ENCODE data around the gene TSPOAP1.

The TSPOAP1 gene

DNA sequence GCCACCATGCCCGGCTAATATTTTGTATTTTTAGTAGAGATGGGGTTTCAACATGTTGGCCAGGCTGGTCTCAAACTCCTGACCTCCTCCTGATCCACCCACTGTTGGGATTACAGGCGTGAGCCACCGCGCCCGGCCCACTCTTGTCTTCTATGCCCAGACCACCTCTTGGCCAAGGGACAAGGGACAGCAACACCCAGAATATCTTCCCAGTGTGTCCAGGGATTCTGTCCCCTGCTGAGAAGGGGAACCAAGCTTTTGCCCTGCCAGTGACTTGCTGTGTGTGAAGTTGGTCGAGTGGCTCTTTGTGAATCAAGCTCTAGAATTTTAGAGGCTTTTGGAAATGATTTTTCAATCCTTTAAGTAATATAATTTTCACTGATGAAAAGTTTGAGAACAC lies 46.2 kb downstream of the TSPOAP1 start:
- H3K4me3 ChIP-seq (ENCODE audit: low read depth, low read length), result no peak overlapping the region
- no peak for DNase-seq (ENCODE audit: low read depth)
- TF ChIP-seq, protein P1, sequence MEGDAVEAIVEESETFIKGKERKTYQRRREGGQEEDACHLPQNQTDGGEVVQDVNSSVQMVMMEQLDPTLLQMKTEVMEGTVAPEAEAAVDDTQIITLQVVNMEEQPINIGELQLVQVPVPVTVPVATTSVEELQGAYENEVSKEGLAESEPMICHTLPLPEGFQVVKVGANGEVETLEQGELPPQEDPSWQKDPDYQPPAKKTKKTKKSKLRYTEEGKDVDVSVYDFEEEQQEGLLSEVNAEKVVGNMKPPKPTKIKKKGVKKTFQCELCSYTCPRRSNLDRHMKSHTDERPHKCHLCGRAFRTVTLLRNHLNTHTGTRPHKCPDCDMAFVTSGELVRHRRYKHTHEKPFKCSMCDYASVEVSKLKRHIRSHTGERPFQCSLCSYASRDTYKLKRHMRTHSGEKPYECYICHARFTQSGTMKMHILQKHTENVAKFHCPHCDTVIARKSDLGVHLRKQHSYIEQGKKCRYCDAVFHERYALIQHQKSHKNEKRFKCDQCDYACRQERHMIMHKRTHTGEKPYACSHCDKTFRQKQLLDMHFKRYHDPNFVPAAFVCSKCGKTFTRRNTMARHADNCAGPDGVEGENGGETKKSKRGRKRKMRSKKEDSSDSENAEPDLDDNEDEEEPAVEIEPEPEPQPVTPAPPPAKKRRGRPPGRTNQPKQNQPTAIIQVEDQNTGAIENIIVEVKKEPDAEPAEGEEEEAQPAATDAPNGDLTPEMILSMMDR (conservative IDR thresholded peaks at IDR 0.05; ENCODE audit: low read depth, low read length), result no peak

DNA sequence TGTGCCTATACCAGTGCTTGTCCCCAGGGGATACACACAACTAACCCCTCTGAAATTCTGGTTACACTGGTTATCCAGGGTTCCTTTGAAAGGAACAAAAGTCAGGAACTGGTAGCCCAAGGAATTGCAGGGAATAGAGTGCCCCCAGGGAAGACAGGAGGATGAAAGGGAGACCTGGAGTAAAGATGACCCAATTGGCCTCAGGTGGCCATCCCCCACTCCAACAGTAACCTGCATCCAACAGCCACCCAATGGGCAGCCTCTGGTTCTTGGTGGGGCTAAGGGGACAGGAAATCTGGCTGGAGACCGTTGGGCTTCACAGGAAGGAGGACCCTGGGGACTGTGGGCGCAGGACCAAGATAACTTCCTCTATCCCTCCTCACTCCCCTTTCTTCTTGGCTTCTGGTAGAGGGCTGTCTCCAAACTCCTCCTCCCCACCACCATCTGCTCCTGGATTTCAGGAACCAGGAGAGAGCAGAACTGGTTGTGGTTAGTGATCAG lies 47.0 kb downstream of the TSPOAP1 start:
- TF ChIP-seq, protein P1 (conservative IDR thresholded peaks at IDR 0.05; ENCODE audit: low read depth, low read length), result no peak
- DNase-seq (ENCODE audit: low read depth), result no peak
- no peak overlapping the region for H3K4me3 ChIP-seq (ENCODE audit: low read depth, low read length)

GRCh38 chr17:58280480-58281217 lies 47.9 kb downstream of the TSPOAP1 start, which contains the start of gene MPO:
TSS of gene MPO (minus strand) at chr17:58280935. CDS start at chr17:58280758, 177 bp downstream.
- TF ChIP-seq, protein P1 (conservative IDR thresholded peaks at IDR 0.05; ENCODE audit: low read depth, low read length), result no peak
- no peak within 1 kb of the TSS for H3K4me3 ChIP-seq (ENCODE audit: low read depth, low read length)
- DNase-seq (ENCODE audit: low read depth), result no peak

GRCh38 chr17:58279736-58280479 lies 48.7 kb downstream of the TSPOAP1 start:
- TF ChIP-seq, protein P1 (conservative IDR thresholded peaks at IDR 0.05; ENCODE audit: low read depth, low read length), result no peak
- no peak for DNase-seq (ENCODE audit: low read depth)
- no peak overlapping the region for H3K4me3 ChIP-seq (ENCODE audit: low read depth, low read length)

DNA sequence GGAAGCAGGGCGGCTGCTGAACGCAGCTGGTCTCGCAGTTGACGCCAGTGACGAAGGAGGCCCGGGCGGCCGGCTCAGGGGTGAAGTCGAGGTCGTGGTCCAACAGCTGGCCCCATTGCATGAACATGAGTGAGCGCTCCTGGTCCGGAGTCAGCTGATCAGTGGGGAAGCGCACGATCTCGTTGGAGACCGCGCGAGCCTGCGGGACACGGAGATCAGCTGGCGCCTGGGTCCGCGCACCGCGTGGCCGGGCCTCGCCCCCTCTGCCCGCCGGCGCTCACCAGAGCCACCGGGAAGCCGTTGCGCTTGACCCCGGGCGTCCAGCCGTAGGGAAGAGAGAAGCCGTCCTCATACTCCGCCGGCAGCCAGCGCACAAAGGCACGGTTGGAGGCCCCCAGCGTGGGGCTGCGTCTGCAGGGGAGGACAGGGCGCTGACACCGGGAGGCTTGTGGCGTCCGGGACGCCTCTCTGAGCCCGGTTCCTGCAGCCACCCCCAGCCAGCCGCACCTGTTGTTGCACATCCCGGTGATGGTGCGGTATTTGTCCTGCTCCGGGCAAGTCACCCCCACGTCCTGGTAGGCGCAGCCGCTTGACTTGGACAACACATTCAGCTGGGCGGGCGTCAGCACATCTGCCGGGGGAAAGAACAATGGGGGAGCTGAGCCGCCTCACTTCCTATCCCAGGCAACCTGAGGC lies 49.4 kb downstream of the TSPOAP1 start:
- no peak overlapping the region for H3K4me3 ChIP-seq (ENCODE audit: low read depth, low read length)
- TF ChIP-seq, protein P1 (conservative IDR thresholded peaks at IDR 0.05; ENCODE audit: low read depth, low read length), result no peak
- DNase-seq (ENCODE audit: low read depth), result peak; percentile 37

- DNase-seq (ENCODE audit: low read depth), result no peak
- TF ChIP-seq, protein P1 (conservative IDR thresholded peaks at IDR 0.05; ENCODE audit: low read depth, low read length), result no peak
- no peak overlapping the region for H3K4me3 ChIP-seq (ENCODE audit: low read depth, low read length)
Observed at GRCh38 chr17:58278661-58279015, 50.0 kb downstream of the TSPOAP1 start.
